ENCODE measurements around the gene SNORC.

- TF ChIP-seq PAX8 (IDR thresholded peaks at IDR 0.05) = no peak
- TF ChIP-seq ZNF274 (IDR thresholded peaks at IDR 0.05; ENCODE audit: insufficient read depth, insufficient read length) = no peak
- no peak for TF ChIP-seq CTCF (IDR thresholded peaks at IDR 0.05 in 2 of 3, conservative IDR thresholded peaks at IDR 0.05 in 1 of 3; ENCODE audit: control insufficient read depth in 2 of 3, extremely low read depth in 1 of 3, insufficient read depth in 1 of 3, low read depth in 3 of 3, low read length in 3 of 3)
- no peak for TF ChIP-seq EZH2 (IDR thresholded peaks at IDR 0.05; ENCODE audit: borderline replicate concordance, control insufficient read depth, low read depth, low read length)
- TF ChIP-seq POLR2A (IDR thresholded peaks at IDR 0.05; ENCODE audit: low read depth, low read length) = no peak
- no peak for TF ChIP-seq CREM (IDR thresholded peaks at IDR 0.05; ENCODE audit: low read depth)
- TF ChIP-seq NR2C2 (IDR thresholded peaks at IDR 0.05; ENCODE audit: borderline replicate concordance, control insufficient read depth, insufficient read length, low read depth) = no peak
These were observed 33.1 kb upstream of the SNORC start for GRCh38 chr2:232836934-232837333.

All from GM12878 (cell line).